Mesothelial cell of epicardium (in vitro differentiated cells): ENCODE data around the gene BNIP2. TPM values are rescaled to one million over a fixed set of nuclear protein-coding genes. Genes with fewer than 3 reads are reported as not detected.
"Not testable (repeated sequence)": the region's sequence is repeated elsewhere in the genome, so short reads cannot be mapped to it uniquely, and the experiment has no call there.

Experiments used
- DNase-seq, 2 experiments: peaks; one replicate each; pipeline ENCODE4 v3.0.0; 2021; ENCODE audit warnings: low spot score in 2 of 2; ENCODE audit not compliant: unreplicated experiment in 2 of 2
- H3K27ac Mint-ChIP-seq: 2 replicates; pipeline ENCODE4 v1.8.0; 2021; ENCODE audit warnings: mixed read lengths
- H3K27me3 Mint-ChIP-seq: 2 replicates; pipeline ENCODE4 v1.8.0; 2021; ENCODE audit warnings: low read depth, mixed read lengths
- H3K36me3 Mint-ChIP-seq: 2 replicates; pipeline ENCODE4 v1.8.0; 2021; ENCODE audit warnings: mixed read lengths
- H3K4me1 Mint-ChIP-seq: 2 replicates; pipeline ENCODE4 v1.8.0; 2021; ENCODE audit warnings: mixed read lengths
- H3K4me3 Mint-ChIP-seq: 2 replicates; pipeline ENCODE4 v1.8.0; 2021; ENCODE audit warnings: mild to moderate bottlenecking, moderate library complexity, mixed read lengths
- H3K9me3 Mint-ChIP-seq: 2 replicates; pipeline ENCODE4 v1.8.0; 2021; ENCODE audit warnings: mixed read lengths
- total RNA-seq: library from RNA; stranded (reverse); gene quantifications from 3 replicates; pipeline ENCODE4 v1.2.1, GENCODE V29; 2021
- TF ChIP-seq, protein P1 (sequence below): fragments of 200-600 bp; sonication (generic); IDR thresholded peaks from one replicate; pipeline ENCODE4 v1.5.0; 2021; ENCODE audit warnings: antibody characterized with exemption; ENCODE audit not compliant: unreplicated experiment

BNIP2 gene
- total RNA-seq, 1 donor from 2014 or later = 69.6 TPM

DNA sequence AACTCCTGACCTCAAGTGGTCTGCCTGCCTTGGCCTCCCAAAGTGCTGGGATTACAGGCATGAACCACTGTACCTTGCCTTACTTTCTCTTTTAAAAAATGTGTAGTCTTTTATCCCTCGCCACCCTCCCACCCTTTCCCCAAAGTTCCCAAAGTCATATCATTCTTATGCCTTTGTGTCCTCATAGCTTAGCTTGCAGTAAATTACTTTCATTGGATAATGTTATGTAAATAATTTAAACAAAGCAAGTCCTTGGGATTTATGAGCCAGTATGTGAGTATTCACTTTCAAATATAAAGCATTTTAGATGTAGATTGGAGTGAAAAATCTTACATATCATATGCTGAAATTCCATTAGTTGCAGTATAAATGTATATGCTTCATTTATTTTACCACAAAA is 42.8 kb downstream of the BNIP2 start:
- DNase-seq = no peak
- Mint-ChIP-seq H3K27ac (no peak overlapping the region), H3K9me3 (no peaks in the 10 kb centered on the region), H3K4me1 (peaks cover 2% of the 10 kb centered on the region), H3K27me3 (no peaks in the 10 kb centered on the region), H3K36me3 (peaks cover 26% of the 10 kb centered on the region), H3K4me3 (no peak overlapping the region)
- TF ChIP-seq, protein P1, sequence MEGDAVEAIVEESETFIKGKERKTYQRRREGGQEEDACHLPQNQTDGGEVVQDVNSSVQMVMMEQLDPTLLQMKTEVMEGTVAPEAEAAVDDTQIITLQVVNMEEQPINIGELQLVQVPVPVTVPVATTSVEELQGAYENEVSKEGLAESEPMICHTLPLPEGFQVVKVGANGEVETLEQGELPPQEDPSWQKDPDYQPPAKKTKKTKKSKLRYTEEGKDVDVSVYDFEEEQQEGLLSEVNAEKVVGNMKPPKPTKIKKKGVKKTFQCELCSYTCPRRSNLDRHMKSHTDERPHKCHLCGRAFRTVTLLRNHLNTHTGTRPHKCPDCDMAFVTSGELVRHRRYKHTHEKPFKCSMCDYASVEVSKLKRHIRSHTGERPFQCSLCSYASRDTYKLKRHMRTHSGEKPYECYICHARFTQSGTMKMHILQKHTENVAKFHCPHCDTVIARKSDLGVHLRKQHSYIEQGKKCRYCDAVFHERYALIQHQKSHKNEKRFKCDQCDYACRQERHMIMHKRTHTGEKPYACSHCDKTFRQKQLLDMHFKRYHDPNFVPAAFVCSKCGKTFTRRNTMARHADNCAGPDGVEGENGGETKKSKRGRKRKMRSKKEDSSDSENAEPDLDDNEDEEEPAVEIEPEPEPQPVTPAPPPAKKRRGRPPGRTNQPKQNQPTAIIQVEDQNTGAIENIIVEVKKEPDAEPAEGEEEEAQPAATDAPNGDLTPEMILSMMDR = no peak

DNA sequence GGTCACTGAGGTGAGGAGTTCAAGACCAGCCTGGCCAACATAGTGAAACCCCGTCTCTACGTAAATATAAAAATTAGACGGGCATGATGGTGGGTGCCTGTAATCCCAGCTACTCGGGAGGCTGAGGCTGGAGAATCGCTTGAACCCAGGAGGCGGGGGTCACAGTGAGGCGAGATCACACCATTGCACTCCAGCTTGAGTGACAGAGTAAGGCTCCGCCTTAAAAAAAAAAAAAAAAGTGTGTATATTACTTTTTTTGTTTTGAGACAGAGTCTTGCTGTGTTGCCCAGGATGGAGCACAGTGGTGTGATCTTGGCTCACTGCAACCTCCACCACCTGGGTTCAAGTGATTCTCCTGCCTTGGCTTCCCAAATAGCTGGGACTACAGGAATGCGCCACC is 43.3 kb downstream of the BNIP2 start:
- H3K9me3 Mint-ChIP-seq, H3K4me1 Mint-ChIP-seq, H3K27me3 Mint-ChIP-seq, DNase-seq, H3K4me3 Mint-ChIP-seq, H3K27ac Mint-ChIP-seq: not testable (repeated sequence)
- peaks cover 27% of the 10 kb centered on the region for H3K36me3 Mint-ChIP-seq

- H3K36me3 Mint-ChIP-seq = peaks cover 19% of the 10 kb centered on the region
- DNase-seq = no peak
- no peak overlapping the region for H3K4me3 Mint-ChIP-seq
- TF ChIP-seq, protein P1 = no peak
- no peaks in the 10 kb centered on the region for H3K4me1 Mint-ChIP-seq
- no peaks in the 10 kb centered on the region for H3K9me3 Mint-ChIP-seq
- H3K27ac Mint-ChIP-seq = no peak overlapping the region
- H3K27me3 Mint-ChIP-seq = no peaks in the 10 kb centered on the region
Observed at GRCh38 chr15:59644756-59645155, 44.4 kb downstream of the BNIP2 start.

- H3K9me3 Mint-ChIP-seq = no peaks in the 10 kb centered on the region
- no peak for DNase-seq
- no peaks in the 10 kb centered on the region for H3K27me3 Mint-ChIP-seq
- no peak overlapping the region for H3K27ac Mint-ChIP-seq
- H3K4me3 Mint-ChIP-seq = no peak overlapping the region
- H3K36me3 Mint-ChIP-seq = peaks cover 29% of the 10 kb centered on the region
- H3K4me1 Mint-ChIP-seq = no peaks in the 10 kb centered on the region
- TF ChIP-seq, protein P1 = peak; percentile 40
Observed at GRCh38 chr15:59642351-59642750, 46.8 kb downstream of the BNIP2 start.

- not testable (repeated sequence) for H3K9me3 Mint-ChIP-seq, H3K4me1 Mint-ChIP-seq, H3K4me3 Mint-ChIP-seq, DNase-seq, H3K27ac Mint-ChIP-seq, H3K27me3 Mint-ChIP-seq
- H3K36me3 Mint-ChIP-seq = peaks cover 24% of the 10 kb centered on the region
Observed at GRCh38 chr15:59637507-59637906, 51.6 kb downstream of the BNIP2 start.

DNA sequence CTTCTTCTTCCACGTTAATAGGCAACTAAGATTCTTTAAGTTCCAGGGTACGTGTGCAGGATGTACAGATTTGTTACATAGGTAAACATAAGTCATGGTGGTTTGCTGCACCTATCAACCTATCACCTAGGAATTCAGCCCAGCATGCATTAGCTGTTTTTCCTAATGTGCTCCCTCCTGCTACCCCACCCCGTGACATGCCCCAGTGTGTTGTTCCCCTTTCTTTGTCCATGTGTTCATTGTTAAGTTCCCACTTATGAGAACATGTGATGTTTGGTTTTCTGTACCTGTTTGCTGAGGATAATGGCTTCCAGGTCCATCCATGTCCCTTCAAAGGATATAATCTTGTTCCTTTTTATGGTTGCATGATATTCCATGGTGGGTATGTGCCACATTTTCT is 52.9 kb downstream of the BNIP2 start:
- H3K4me3 Mint-ChIP-seq = no peak overlapping the region
- no peaks in the 10 kb centered on the region for H3K27me3 Mint-ChIP-seq

More for the DNA sequence above, 52.9 kb downstream of the BNIP2 start:
- H3K9me3 Mint-ChIP-seq = no peaks in the 10 kb centered on the region
- TF ChIP-seq, protein P1 = no peak
- no peak overlapping the region for H3K27ac Mint-ChIP-seq
- H3K4me1 Mint-ChIP-seq = no peaks in the 10 kb centered on the region
- peaks cover 19% of the 10 kb centered on the region for H3K36me3 Mint-ChIP-seq
- no peak for DNase-seq
